ENCODE data around the gene PFN1.

DNA sequence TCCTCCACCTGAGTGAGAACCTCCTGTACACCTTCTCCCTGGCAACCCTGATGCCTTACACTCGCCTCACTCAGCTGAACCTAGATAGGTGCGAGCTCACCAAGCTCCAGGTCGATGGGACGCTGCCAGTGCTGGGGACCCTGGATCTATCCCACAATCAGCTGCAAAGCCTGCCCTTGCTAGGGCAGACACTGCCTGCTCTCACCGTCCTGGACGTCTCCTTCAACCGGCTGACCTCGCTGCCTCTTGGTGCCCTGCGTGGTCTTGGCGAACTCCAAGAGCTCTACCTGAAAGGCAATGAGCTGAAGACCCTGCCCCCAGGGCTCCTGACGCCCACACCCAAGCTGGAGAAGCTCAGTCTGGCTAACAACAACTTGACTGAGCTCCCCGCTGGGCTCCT lies 15.6 kb downstream of the PFN1 start:
- TF ChIP-seq POLR2A (IDR thresholded peaks at IDR 0.05): no peak
- TF ChIP-seq, protein P1, sequence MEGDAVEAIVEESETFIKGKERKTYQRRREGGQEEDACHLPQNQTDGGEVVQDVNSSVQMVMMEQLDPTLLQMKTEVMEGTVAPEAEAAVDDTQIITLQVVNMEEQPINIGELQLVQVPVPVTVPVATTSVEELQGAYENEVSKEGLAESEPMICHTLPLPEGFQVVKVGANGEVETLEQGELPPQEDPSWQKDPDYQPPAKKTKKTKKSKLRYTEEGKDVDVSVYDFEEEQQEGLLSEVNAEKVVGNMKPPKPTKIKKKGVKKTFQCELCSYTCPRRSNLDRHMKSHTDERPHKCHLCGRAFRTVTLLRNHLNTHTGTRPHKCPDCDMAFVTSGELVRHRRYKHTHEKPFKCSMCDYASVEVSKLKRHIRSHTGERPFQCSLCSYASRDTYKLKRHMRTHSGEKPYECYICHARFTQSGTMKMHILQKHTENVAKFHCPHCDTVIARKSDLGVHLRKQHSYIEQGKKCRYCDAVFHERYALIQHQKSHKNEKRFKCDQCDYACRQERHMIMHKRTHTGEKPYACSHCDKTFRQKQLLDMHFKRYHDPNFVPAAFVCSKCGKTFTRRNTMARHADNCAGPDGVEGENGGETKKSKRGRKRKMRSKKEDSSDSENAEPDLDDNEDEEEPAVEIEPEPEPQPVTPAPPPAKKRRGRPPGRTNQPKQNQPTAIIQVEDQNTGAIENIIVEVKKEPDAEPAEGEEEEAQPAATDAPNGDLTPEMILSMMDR (IDR thresholded peaks at IDR 0.05): no peak
